K562 (cell line): ENCODE measurements around the gene FKBP8. TPM values are rescaled to one million over a fixed set of nuclear protein-coding genes. Genes with fewer than 3 reads are reported as not detected.
A peak's percentile ranks its signal among the peaks of the same experiment; 100 is the strongest.

ENCODE experiments used
- ATF4 ChIP-seq: fragments of 450-650 bp; formaldehyde crosslinking; IDR thresholded peaks from 2 replicates; pipeline ENCODE4 v1.4.0; 2022; ENCODE audit warnings: mild to moderate bottlenecking, moderate library complexity
- CBX2 ChIP-seq: fragments of 200-600 bp; sonication (generic); IDR thresholded peaks from one replicate; pipeline ENCODE4 v1.6.1; 2012; ENCODE audit warnings: mild to moderate bottlenecking, low read length, inconsistent platforms; ENCODE audit not compliant: insufficient read depth, poor library complexity, severe bottlenecking
- CBX3 ChIP-seq, 2 experiments: IDR thresholded peaks; 1 replicate in 1 of 2; 2 replicates in 1 of 2; pipeline ENCODE4 v1.6.1; 2012; ENCODE audit warnings: inconsistent platforms in 2 of 2, low read length in 2 of 2, borderline replicate concordance in 1 of 2, control low read depth in 1 of 2
- E2F5 ChIP-seq: sonication (generic); formaldehyde crosslinking; IDR thresholded peaks from 2 replicates; pipeline ENCODE4 v1.8.0; 2022; ENCODE audit warnings: mild to moderate bottlenecking, missing genetic modification reagents
- HMGN3 ChIP-seq: IDR thresholded peaks from 2 replicates; pipeline ENCODE4 v1.6.1; 2011; ENCODE audit warnings: borderline replicate concordance, low read depth, mild to moderate bottlenecking, mixed read lengths, low read length; ENCODE audit not compliant: insufficient read length; ENCODE audit errors: extremely low read depth
- IFI16 ChIP-seq: fragments of 250-450 bp; sonication (Bioruptor Pico); IDR thresholded peaks from 2 replicates; pipeline ENCODE4 v2.1.2; 2022; ENCODE audit warnings: mild to moderate bottlenecking, inconsistent platforms
- MITF ChIP-seq: IDR thresholded peaks from 2 replicates; pipeline ENCODE4 v1.6.1; 2014; ENCODE audit warnings: antibody characterized with exemption
- NCOA1 ChIP-seq: fragments of 450-650 bp; IDR thresholded peaks from 2 replicates; pipeline ENCODE4 v1.6.1; 2016; ENCODE audit warnings: low read depth
- NCOA6 ChIP-seq: fragments of 450-650 bp; IDR thresholded peaks from 2 replicates; pipeline ENCODE4 v1.6.1; 2017; ENCODE audit warnings: mild to moderate bottlenecking
- NFE2L1 ChIP-seq: fragments of 450-650 bp; IDR thresholded peaks from 2 replicates; pipeline ENCODE4 v1.6.1; 2016; ENCODE audit warnings: missing genetic modification characterization, low read depth, mild to moderate bottlenecking, missing compliant biosample characterization, moderate library complexity, borderline replicate concordance
- PHB2 ChIP-seq: fragments of 450-650 bp; IDR thresholded peaks from 2 replicates; pipeline ENCODE4 v1.6.1; 2017; ENCODE audit warnings: low read depth
- POLR2AphosphoS5 ChIP-seq: IDR thresholded peaks from 2 replicates; pipeline ENCODE4 v1.6.1; 2011; ENCODE audit warnings: mild to moderate bottlenecking, low read depth, low read length, moderate library complexity; ENCODE audit not compliant: control insufficient read depth, insufficient read depth
- RFX7 ChIP-seq: fragments of 250-450 bp; sonication (Bioruptor Pico); IDR thresholded peaks from 2 replicates; pipeline ENCODE4 v1.5.1; 2021; ENCODE audit warnings: mild to moderate bottlenecking
- SMARCA4 ChIP-seq: fragments of 450-650 bp; IDR thresholded peaks from 2 replicates; pipeline ENCODE4 v1.6.1; 2016
- STAG1 ChIP-seq: sonication (generic); formaldehyde crosslinking; IDR thresholded peaks from 2 replicates; pipeline ENCODE4 v1.5.0; 2020; ENCODE audit warnings: missing genetic modification reagents, borderline replicate concordance
- TBL1XR1 ChIP-seq, 2 experiments: IDR thresholded peaks; 2 replicates each; pipeline ENCODE4 v1.6.1; 2012; ENCODE audit warnings: improper control_type of control experiment in 2 of 2, low read length in 2 of 2, mild to moderate bottlenecking in 1 of 2
- ZBTB2 ChIP-seq: fragments of 450-650 bp; IDR thresholded peaks from 2 replicates; pipeline ENCODE4 v1.6.1; 2016; ENCODE audit warnings: antibody characterized with exemption
- ZHX1 ChIP-seq: fragments of 150-350 bp; conservative IDR thresholded peaks from 2 replicates; pipeline ENCODE4 v1.6.1; 2014; ENCODE audit warnings: low read length
- ZNF174 ChIP-seq: fragments of 250-450 bp; sonication (Bioruptor Pico); IDR thresholded peaks from 2 replicates; pipeline ENCODE4 v1.4.0; 2020; ENCODE audit warnings: mild to moderate bottlenecking
- ZNF282 ChIP-seq: sonication (generic); formaldehyde crosslinking; IDR thresholded peaks from 2 replicates; pipeline ENCODE4 v1.8.1; 2023; ENCODE audit warnings: missing genetic modification reagents
- polyA plus RNA-seq, 8 experiments: library from polyadenylated mRNA; depleted of rRNA in 4 of 8; stranded (reverse) in 5 of 8; unstranded in 3 of 8; fragments of >200 nt; fragmentation: Nextera tagmentation in 2 of 8; fragmentation: Illumina TruSeq in 1 of 8; extraction: Ambion mirVana in 2 of 8; extraction: Trizol in 1 of 8; gene quantifications; 2 replicates each; pipeline versions ENCODE4 v1.2.1 to v1.2.3, GENCODE V29; 2011 to 2014; ENCODE audit warnings: inconsistent platforms in 1 of 8, missing spikeins in 1 of 8
- total RNA-seq, 7 experiments: library from RNA; depleted of rRNA in 6 of 7; stranded (reverse); fragments of >200 nt in 6 of 7; fragmentation: Illumina TruSeq in 2 of 7; extraction: Trizol in 2 of 7; gene quantifications; 2 replicates each; pipeline versions ENCODE4 v1.2.1 to v1.2.3, GENCODE V29; 2011 to 2021; ENCODE audit warnings: low replicate concordance in 1 of 7

FKBP8 gene
- total and polyA plus RNA-seq, 9 of the 15 experiments (the other 6 are each of a cell fraction or from before 2014, with no cell fraction given), result 0.46 to 236 (median 104) TPM

GRCh38 chr19:18589380-18590272 lies 46.3 kb upstream of the FKBP8 start (continued):
- TF ChIP-seq STAG1 (CRISPR knock-in tag) (peak; percentile 13; the same call in 1 of the 2 replicates), SMARCA4 (no peak), PHB2 (0 out of 2 replicates have a peak, but pooled peaks have one; percentile 29), HMGN3 (peak; percentile 5), POLR2AphosphoS5 (no peak), ZNF174 (CRISPR knock-in tag) (no peak), CBX2 (no peak), NCOA1 (no peak), ZNF282 (CRISPR knock-in tag) (peak; percentile 77), ZHX1 (no peak), MITF (no peak), TBL1XR1 (IDR thresholded peaks at IDR 0.05; ENCODE audit: low read length in 2 of 2) (no peak), RFX7 (CRISPR knock-in tag) (no peak), IFI16 (CRISPR knock-in tag) (no peak), ZBTB2 (0 out of 2 replicates have a peak, but pooled peaks have one; percentile 40), NFE2L1 (no peak), NCOA6 (no peak), CBX3 (IDR thresholded peaks at IDR 0.05; ENCODE audit: borderline replicate concordance in 1 of 2, low read length in 2 of 2) (peak in 1 of 2 experiments; percentile 96; a peak in 2 of 3 replicates), E2F5 (CRISPR knock-in tag) (peak; percentile 83; the same call in 1 of the 2 replicates), ATF4 (CRISPR knock-in tag) (no peak)
